Keratinocyte (primary cell): ENCODE data around the gene XKR8. TPM values are rescaled to one million over a fixed set of nuclear protein-coding genes. Genes with fewer than 3 reads are reported as not detected.

Source experiments
- DNase-seq: peaks from one replicate; pipeline ENCODE4 v3.0.0-alpha.2; 2011; ENCODE audit warnings: low read depth, missing footprints, low spot score
- FAIRE-seq: peaks from 2 replicates; lab custom pipeline; 2011; peaks lifted over from hg19 to GRCh38; lab: Jason Lieb, UNC
- H2AFZ ChIP-seq: 2 replicates; pipeline ENCODE4 v1.6.0; 2012; ENCODE audit warnings: low read length, control low read depth, inconsistent platforms; ENCODE audit not compliant: control insufficient read depth
- H3K27ac ChIP-seq: 2 replicates; pipeline ENCODE4 v1.5.1; 2011; ENCODE audit warnings: low read length; ENCODE audit not compliant: control insufficient read depth, insufficient read depth
- H3K27me3 ChIP-seq: 3 replicates; pipeline ENCODE4 v1.6.0; 2011; ENCODE audit warnings: low read length; ENCODE audit not compliant: control insufficient read depth, insufficient read depth; ENCODE audit errors: extremely low read depth
- H3K36me3 ChIP-seq, 2 experiments: 2 replicates in 1 of 2; 3 replicates in 1 of 2; pipeline ENCODE4 v1.5.1; 2011; ENCODE audit warnings: low read length in 2 of 2, mild to moderate bottlenecking in 1 of 2; ENCODE audit not compliant: control insufficient read depth in 2 of 2, insufficient read depth in 2 of 2; ENCODE audit errors: extremely low read depth in 1 of 2
- H3K4me1 ChIP-seq: 3 replicates; pipeline ENCODE4 v1.5.1; 2011; ENCODE audit warnings: low read length; ENCODE audit not compliant: control insufficient read depth, insufficient read depth; ENCODE audit errors: extremely low read depth
- H3K4me2 ChIP-seq: 3 replicates; pipeline ENCODE4 v1.6.0; 2011; ENCODE audit warnings: low read depth, low read length; ENCODE audit not compliant: control insufficient read depth, insufficient read depth; ENCODE audit errors: extremely low read depth
- H3K4me3 ChIP-seq, 3 experiments: fragments of 200-600 bp in 1 of 3; sonication (generic) in 1 of 3; 2 replicates in 2 of 3; 3 replicates in 1 of 3; pipeline ENCODE4 v1.5.1; 2011 to 2016; ENCODE audit warnings: low read length in 3 of 3, mild to moderate bottlenecking in 3 of 3, control low read depth in 2 of 3, inconsistent platforms in 1 of 3, low read depth in 1 of 3, mixed read lengths in 1 of 3, mixed run types in 1 of 3, moderate library complexity in 1 of 3; ENCODE audit not compliant: control insufficient read depth in 2 of 3, insufficient read depth in 2 of 3; ENCODE audit errors: extremely low read depth in 1 of 3
- H3K79me2 ChIP-seq: 2 replicates; pipeline ENCODE4 v1.6.0; 2012; ENCODE audit warnings: low read length; ENCODE audit not compliant: control insufficient read depth, insufficient read depth
- H3K9ac ChIP-seq: 3 replicates; pipeline ENCODE4 v1.6.0; 2011; ENCODE audit warnings: low read length; ENCODE audit not compliant: control insufficient read depth, insufficient read depth; ENCODE audit errors: extremely low read depth
- H3K9me1 ChIP-seq: 3 replicates; pipeline ENCODE4 v1.6.0; 2011; ENCODE audit warnings: low read length; ENCODE audit not compliant: control insufficient read depth, insufficient read depth; ENCODE audit errors: extremely low read depth
- H3K9me3 ChIP-seq: 2 replicates; pipeline ENCODE4 v1.5.1; 2012; ENCODE audit warnings: low read depth, low read length; ENCODE audit not compliant: control insufficient read depth
- H4K20me1 ChIP-seq: 3 replicates; pipeline ENCODE4 v1.6.0; 2011; ENCODE audit warnings: low read length; ENCODE audit not compliant: control insufficient read depth, insufficient read depth; ENCODE audit errors: extremely low read depth
- CTCF ChIP-seq, 3 experiments: IDR thresholded peaks in 1 of 3; conservative IDR thresholded peaks in 1 of 3; optimal IDR thresholded peaks in 1 of 3; 2 replicates in 2 of 3; 3 replicates in 1 of 3; pipeline versions ENCODE3 to v1.5.1; 2011; ENCODE audit warnings: low read length in 3 of 3, mild to moderate bottlenecking in 3 of 3, moderate library complexity in 2 of 3, control low read depth in 1 of 3, inconsistent platforms in 1 of 3; ENCODE audit not compliant: insufficient read depth in 2 of 3; ENCODE audit errors: extremely low read depth in 1 of 3
- EZH2 ChIP-seq: IDR thresholded peaks from one replicate; pipeline ENCODE4 v1.6.1; 2012; ENCODE audit warnings: inconsistent platforms, mild to moderate bottlenecking, low read length, moderate library complexity
- dilution Hi-C: fragments of 300-500 bp; cut with MboI; formaldehyde crosslinking; loops from one replicate; pipeline ENCODE4 v1.7.0; 2020; ENCODE audit warnings: low sequenced_read_pairs; ENCODE audit not compliant: extremely low pct_ligation_motif_present
- polyA plus RNA-seq, 5 experiments: library from polyadenylated mRNA; depleted of rRNA in 3 of 5; stranded (reverse) in 3 of 5; stranded (forward) in 1 of 5; unstranded in 1 of 5; fragments of >200 nt; gene quantifications; 1 replicate in 1 of 5; 2 replicates in 3 of 5; 3 replicates in 1 of 5; pipeline versions ENCODE4 v1.2.1 to v1.2.3, GENCODE V29; 2011 to 2012; ENCODE audit warnings: missing spikeins in 2 of 5, low read depth in 1 of 5, low replicate concordance in 1 of 5

Gene XKR8
- polyA plus RNA-seq, 1 donor (not counting 4 experiments of a cell fraction or from before 2014, with no cell fraction given): 3.2 TPM

GRCh38 chr1:27980216-27980845 lies 20.6 kb downstream of the XKR8 start:
- TF ChIP-seq EZH2 (no peak), CTCF (optimal IDR thresholded peaks at IDR 0.05 in 1 of 3, IDR thresholded peaks at IDR 0.05 in 1 of 3, conservative IDR thresholded peaks at IDR 0.05 in 1 of 3; ENCODE audit: extremely low read depth in 1 of 3, insufficient read depth in 2 of 3, low read length in 3 of 3) (no peak)
- no peaks in the 10 kb centered on the region for H4K20me1 ChIP-seq

GRCh38 chr1:27981145-27981544 lies 21.4 kb downstream of the XKR8 start:
- TF ChIP-seq CTCF (optimal IDR thresholded peaks at IDR 0.05 in 1 of 3, IDR thresholded peaks at IDR 0.05 in 1 of 3, conservative IDR thresholded peaks at IDR 0.05 in 1 of 3; ENCODE audit: extremely low read depth in 1 of 3, insufficient read depth in 2 of 3, low read length in 3 of 3) (no peak), EZH2 (no peak)
- Histone ChIP-seq H3K27me3 (no peaks in the 10 kb centered on the region), H3K4me1 (no peaks in the 10 kb centered on the region), H3K9me1 (no peaks in the 10 kb centered on the region), H2AFZ (no peak overlapping the region), H4K20me1 (no peaks in the 10 kb centered on the region), H3K27ac (no peak overlapping the region), H3K9me3 (no peaks in the 10 kb centered on the region), H3K79me2 (no peaks in the 10 kb centered on the region), H3K36me3 (peaks cover 0 to 6% of the 10 kb centered on the region in 2 experiments), H3K4me2 (no peak overlapping the region), H3K4me3 (no peak overlapping the region), H3K9ac (no peak overlapping the region)
- FAIRE-seq: no peak
- dilution Hi-C loops: no loop called here
- no peak for DNase-seq

More at GRCh38 chr1:27980216-27980845, 20.6 kb downstream of the XKR8 start:
- dilution Hi-C loops: no loop called here
- H3K27ac ChIP-seq: no peak overlapping the region
- H3K9ac ChIP-seq: no peak overlapping the region
- H3K36me3 ChIP-seq: peaks cover 0 to 6% of the 10 kb centered on the region in 2 experiments
- no peak for DNase-seq
- H3K4me3 ChIP-seq: no peak overlapping the region
- H3K9me1 ChIP-seq: no peaks in the 10 kb centered on the region
- no peaks in the 10 kb centered on the region for H3K79me2 ChIP-seq
- no peak overlapping the region for H3K4me2 ChIP-seq
- no peak overlapping the region for H2AFZ ChIP-seq
- H3K4me1 ChIP-seq: no peaks in the 10 kb centered on the region
- no peaks in the 10 kb centered on the region for H3K9me3 ChIP-seq
- no peaks in the 10 kb centered on the region for H3K27me3 ChIP-seq
- FAIRE-seq: no peak
